Measurements from ENCODE around the gene POMZP3.
A peak's percentile ranks its signal among the peaks of the same experiment; 100 is the strongest.
"Not testable (repeated sequence)": the region's sequence is repeated elsewhere in the genome, so short reads cannot be mapped to it uniquely, and the experiment has no call there.

The POMZP3 gene

DNA sequence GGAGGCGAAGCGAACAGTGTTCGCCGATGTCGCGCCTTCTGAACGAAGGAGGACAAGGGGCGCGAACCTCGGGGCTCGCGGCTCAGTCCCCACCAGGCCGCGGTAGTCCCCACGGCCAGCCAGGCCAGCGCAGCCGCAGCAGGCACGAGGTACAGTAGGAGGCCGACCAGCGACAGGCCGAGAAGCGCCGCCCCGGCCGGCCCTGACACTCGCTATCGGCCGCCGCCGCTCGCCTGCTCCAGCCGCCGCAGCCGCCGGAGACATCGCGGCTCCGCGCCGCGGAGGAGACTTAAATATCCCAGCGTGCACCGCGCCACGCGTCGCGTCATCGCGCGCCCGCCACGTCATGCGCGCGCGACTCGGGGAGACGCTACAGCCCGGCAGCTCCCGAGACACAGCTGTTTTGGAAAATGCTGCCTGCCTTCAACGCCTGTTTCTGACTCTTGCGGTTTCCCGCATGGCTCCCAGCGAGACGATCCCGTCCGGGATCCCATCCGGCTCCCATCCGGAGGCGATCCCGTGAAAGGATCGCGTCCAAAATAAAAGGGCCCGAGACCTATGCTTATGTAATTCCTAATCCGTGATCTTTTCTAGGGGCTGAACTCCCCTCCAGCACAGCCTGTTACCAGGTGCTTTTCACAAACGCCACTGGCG lies at the start of gene POMZP3:
POMZP3 (minus strand) TSS at position 291 of the 654 bp plus-strand sequence. CDS start 1,215 bp downstream, outside the sequence.
- FAIRE-seq; DNase-seq (ENCODE audit: low spot score): not testable (repeated sequence)

DNA sequence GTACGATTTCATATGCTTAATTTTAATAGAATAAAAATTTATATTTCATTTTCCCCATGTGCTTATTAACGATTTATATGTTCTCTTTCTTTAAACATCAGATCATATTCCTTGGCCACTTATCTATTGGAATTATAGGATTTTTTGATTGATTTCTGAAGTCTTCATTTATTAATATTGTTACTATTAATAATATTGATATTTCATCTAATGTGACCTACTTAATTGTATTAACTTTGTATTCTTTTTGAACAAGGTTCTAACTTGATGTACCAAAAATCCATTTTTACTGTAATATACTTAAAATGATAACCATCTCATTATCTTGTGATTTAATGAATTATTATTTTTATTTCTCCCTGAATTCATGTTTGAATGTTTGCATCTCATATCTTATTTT lies 48.7 kb upstream of the POMZP3 start:
- DNase-seq (ENCODE audit: low spot score); FAIRE-seq: not testable (repeated sequence)

DNA sequence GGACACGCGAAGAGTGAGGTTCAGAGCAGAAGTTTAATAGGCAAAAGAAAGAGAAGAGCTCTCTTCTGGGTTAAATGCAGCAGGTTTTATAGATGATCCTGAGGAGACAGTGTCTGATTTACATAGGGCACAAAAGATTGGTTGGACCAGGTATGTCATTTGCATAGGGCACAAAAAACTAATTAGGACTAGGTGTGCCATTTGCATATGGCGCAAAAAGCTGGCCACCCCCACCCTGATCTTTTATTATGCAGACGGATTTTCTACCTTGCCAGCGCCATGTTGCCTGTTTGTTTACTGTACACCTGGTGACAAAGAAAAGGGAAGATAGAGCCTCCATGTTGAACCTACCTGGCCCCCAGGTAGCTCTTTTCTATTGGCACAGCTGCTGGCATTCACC lies 46.3 kb upstream of the POMZP3 start:
- DNase-seq (ENCODE audit: low spot score); FAIRE-seq: not testable (repeated sequence)

DNA sequence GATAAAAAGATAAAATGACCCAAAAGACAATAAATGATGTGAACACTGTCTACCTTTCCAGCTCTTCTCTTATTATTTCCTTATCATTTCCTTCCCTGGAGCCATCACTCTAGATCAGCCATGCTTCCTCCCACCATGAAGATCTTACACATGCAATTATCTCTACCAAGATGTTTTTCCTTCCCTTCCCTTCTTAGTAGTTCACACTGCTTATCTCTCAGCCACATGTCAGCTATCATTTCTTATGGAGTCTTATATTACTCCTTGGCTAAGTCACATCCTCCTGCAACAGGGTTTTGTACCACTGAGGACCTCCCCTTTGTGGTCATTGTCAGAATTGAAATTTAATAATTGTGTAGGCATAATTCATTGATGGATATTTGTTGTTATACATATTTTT lies 32.1 kb upstream of the POMZP3 start:
- not testable (repeated sequence) for FAIRE-seq

DNA sequence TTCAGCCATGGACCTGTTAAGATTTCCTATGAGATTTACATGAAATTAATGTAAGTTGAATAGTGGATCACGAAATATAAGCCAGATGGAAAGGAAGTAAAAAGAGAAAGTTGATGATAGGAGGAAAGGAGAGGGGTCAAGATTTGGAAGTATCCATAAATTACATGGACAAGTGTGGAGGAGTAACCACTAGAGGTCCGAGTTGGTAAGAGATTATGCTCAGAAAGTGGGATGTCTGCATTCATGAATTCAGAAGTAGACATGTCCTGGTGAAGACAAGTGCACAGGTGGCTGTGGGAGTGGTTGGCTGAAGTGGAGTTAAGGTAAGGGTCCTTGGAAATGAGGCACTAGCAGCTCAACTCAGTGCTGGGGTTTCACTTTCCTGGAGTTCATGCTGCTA lies 29.3 kb upstream of the POMZP3 start:
- not testable (repeated sequence) for FAIRE-seq; DNase-seq (ENCODE audit: low spot score)

More for the DNA sequence above, 32.1 kb upstream of the POMZP3 start:
- not testable (repeated sequence) for DNase-seq (ENCODE audit: low spot score)

DNA sequence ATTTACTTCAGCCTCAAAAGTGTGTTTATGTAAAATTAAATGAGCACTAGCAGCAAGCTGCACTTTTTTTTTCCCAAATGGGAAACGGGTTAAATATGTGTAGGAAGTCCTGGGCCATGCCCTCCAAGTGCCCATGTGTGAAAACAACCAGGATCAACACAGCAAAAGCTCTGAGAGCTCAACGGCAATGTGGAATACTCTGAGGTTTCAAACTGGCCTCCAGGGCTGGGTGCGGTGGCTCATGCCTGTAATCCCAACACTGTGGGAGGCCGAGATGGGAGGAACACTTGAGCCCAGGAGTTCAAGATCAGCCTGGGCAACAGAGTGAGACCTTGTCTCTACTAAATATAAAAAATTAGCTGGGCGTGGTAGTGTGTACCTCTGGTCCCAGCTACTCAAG lies 15.5 kb upstream of the POMZP3 start:
- not testable (repeated sequence) for FAIRE-seq; DNase-seq (ENCODE audit: low spot score)

DNA sequence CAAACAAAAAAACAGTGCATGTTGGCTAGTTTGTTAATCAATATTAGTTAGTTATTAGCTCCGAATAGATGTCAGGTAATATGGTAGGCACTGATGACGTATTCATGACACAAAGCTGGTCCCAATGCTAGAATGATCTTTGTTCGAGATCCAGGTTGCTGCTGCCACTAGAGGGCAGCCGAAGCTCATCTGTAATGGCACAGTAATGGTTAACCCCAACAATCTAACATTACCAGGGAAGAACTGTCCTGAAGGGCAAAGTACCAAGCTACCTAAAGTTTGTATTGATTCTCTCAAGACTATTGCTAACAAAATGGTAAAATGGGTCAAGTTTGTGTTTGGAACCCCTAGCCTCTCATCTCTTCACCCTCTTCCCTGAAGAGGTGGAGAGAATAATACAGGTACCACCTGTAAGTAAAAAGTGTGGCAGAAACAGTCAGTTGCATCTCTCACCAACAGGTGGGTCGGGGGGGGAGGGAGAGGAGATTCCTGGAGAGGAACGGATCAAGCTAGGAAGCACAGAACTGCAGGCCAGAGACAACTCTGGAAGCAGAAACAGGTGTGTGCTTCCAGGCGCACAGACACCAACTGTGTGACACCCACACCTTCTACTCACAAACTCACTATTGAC lies 10.1 kb upstream of the POMZP3 start:
- FAIRE-seq; DNase-seq (ENCODE audit: low spot score): not testable (repeated sequence)

DNA sequence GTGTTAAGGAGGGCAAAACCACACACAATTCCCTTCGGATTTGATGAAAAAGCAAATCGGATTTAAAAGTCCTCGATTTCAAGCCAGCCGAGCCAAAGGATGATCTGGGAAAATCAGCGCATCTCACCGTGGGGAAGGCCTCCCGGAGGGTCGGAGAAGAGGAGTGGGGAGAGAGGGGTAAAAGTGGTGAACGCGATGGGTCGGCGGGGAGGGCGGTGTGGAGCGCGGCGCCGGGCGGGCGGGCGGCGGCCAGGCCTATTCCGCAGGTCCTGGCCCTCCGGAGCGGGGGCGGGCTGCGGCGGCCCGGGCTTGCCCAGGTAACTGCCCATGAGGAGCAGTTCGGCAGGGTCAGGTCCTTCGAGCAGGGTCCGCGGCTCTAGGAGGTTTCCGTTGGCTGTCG lies 498 bp downstream of the POMZP3 start:
- DNase-seq (ENCODE audit: low spot score); FAIRE-seq: not testable (repeated sequence)

DNA sequence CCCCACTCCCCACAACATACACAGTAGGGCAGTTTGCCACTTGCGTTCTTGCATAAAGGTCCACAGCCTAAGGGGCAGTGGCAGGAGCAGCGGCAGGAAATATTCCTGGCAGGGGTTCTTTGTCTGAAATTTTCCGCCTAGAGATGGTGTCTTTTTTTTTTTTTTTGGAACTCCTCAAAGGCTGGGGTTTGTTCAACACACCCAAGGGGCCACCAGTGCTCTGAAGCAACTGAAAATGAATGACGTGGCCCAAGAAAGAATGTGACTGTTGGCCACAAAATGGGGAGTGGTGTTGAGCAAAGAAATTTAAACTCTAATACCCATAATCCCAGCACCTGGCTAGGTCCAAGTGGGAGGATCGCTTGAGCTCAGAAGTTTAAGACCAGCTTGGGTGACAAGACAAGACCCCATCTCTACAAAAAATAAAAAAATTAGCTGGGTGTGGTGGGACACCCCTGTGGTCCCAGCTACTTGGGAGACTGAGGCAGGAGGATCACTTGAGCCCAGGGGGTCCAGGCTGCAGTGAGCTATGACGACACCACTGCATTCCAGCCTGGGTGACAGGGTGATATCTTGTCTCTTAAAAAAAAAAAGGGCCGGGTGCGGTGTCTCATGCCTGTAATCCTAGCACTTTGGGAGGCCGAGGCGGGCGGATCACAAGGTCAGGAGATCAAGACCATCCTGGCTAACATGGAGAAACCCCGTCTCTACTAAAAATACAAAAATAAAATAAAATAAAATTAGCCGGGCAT lies 7.5 kb downstream of the POMZP3 start:
- FAIRE-seq; DNase-seq (ENCODE audit: low spot score): not testable (repeated sequence)

DNA sequence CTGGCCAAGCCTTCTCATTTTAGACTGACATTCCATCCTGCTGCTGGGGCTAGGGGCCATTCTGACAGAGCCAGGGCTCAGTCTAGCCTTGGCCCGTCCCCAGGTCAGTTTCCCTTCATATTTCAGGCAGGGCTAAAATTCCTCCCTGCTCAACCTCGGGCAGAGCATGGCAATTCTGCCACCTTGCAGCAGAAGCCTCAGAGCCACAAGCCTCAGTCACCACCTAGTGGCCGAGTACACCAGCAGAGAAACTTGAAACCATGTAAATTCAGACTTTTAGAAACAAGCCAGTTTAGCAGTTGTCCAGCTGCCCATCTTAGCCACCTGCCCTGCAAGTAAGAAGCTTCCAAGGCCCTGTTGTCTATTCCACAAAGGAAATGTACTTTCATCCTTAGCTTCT lies 13.3 kb downstream of the POMZP3 start:
- FAIRE-seq; DNase-seq (ENCODE audit: low spot score): not testable (repeated sequence)

DNA sequence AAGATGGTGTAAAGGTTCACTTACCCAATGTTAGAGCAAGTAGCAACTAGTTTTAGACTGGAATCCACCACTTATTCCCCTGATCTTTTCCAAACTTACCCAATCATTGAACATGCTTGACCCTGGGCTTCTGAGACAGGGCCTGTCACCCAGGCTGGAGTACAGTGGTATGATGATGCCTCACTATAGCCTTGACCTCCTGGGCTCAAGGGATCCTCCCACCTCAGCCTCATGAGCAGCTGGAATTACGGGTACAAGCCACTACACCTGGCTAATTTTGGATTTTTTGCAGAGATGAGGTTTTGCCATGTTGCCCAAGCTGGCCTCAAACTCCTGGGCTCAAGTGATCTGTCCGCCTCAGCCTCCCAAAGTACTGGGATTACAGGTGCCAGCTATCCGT lies 14.8 kb downstream of the POMZP3 start:
- not testable (repeated sequence) for FAIRE-seq; DNase-seq (ENCODE audit: low spot score)

DNA sequence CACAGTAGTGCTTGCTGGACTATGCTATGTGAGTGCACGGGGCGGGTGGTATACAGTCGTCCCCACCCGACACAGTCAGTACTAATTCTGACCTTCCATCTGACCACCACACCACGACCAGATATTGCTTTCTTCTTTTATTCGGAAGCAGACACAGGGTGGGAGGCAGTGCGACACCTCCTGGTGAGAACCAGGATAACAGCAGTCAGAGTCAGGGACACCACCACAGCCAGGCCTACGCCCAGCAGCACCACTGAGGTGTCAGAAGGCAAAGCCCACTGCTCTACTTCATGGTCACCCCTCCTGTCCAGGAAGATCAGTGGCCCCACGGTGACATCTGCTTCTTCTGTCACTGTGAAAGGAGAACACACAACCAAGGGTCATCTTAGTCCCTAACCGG lies 17.2 kb downstream of the POMZP3 start:
- FAIRE-seq; DNase-seq (ENCODE audit: low spot score): not testable (repeated sequence)

DNA sequence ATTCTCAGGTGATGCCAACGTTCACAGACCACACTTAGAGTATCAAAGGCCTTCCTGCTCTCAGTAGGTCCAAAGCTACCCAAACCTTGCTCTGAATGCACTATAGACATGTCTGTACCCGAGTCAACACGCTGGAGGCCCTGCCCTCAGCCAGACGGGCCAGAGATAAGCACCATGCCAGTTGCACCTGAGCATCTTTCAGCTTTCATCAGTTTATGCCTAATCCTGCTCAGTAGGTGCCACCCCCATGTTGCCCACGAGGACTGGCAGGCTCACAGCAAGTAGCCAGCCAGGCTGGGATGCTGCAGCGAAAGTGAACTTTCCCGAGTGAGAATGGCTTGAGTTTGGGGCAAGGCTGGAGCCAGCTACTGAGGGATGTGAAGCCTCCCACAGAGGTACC lies 18.6 kb downstream of the POMZP3 start:
- FAIRE-seq; DNase-seq (ENCODE audit: low spot score): not testable (repeated sequence)

DNA sequence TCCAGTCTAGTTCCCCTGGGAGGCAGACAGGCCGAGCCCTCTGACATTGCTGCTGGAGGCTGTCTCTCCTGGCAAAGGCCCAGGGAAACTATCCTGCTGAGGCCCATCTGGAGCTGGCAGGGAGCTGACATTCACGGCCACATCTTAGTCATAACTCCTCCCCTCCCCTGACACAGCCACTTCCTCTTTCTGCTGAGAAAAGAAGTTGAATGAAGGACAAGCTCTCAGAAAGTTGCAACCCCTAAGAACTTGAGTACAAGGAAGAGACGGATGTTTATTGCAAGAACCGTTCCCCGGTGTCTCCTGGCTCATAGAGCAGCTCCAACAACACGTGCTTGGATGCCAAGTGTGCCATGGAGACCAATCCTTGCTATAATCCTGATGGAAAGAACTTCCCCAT lies 21.1 kb downstream of the POMZP3 start:
- not testable (repeated sequence) for DNase-seq (ENCODE audit: low spot score)
- peak; percentile 53 for FAIRE-seq

DNA sequence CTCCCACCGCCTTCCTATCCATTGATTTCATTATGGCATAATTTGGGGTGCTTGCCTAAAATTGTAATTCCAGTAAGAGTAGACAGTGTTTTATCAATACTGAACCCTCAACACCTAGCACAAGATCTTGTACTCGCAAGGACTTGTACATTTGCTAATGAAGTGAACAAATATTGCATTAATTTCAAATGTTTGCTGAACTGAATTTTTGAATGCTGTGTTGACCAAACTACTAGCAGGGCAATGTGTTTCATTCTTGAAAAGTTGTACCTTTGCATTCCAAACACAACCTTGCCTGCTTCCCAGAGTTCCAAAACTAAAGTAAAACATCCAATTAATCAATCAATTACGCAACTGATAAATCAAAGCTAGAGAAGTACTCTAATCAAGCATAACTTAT lies 26.4 kb downstream of the POMZP3 start:
- not testable (repeated sequence) for FAIRE-seq; DNase-seq (ENCODE audit: low spot score)

DNA sequence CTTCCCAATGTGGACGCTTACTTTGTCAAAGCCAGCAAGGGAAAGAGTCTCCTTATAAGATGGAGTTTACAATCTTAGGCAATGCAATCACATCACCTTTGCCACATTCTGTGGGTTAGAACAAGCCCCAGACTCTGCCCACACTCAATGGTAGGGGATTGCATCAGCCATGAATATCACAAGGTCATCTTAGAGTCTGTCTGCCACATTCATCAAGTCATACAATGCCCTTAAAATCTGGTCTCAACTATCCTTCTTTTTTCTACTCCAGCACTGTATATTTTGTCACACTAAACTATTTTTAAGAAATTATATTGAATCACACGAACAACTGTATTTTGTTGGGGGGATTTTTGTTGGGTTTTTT lies 27.0 kb downstream of the POMZP3 start:
- FAIRE-seq; DNase-seq (ENCODE audit: low spot score): not testable (repeated sequence)

DNA sequence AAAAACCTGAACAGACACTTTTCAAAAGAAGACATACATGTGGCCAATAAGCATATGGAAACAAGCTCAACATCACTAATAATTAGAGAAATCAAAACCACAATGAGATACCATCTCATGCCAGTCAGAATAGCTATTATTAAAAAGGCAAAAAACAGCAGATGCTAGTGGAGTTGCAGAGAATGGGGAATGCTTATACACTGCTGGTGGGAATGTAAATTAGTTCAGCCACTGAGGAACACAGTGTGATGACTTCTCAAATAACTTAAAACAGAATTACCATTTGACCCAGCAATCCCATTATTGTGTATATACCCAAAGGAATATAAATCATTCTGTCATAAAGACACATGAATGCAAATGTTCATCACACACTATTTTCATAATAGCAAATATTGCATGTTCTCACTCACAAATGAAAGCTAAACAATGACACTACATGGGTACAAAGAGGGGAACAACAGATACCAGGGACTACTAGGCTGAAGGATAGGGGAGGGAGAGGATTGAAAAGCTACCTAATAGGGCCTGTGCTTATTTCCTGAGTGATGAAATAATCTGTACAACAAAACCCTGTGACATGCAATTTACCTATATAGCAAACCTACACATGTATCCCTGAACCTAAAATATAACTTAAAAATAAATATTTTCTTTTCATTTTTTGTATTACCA lies 28.4 kb downstream of the POMZP3 start:
- not testable (repeated sequence) for FAIRE-seq

DNA sequence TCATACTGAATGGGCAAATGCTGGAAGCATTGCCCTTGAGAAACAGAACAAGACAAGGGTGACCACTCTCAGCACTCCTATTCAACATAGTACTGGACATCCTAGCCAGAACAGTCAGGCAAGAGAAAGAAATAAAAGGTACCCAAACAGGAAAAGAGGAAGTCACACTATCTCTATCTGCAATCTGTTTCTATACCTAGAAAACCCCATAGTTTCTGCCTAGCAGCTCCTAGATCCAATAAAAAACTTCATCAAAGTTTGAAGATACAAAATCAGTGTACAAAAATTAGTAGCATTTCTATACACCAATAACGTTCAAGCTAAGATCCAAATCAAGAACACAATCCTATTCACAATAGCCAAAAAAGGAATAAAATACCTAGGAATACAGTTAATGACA lies 29.8 kb downstream of the POMZP3 start:
- not testable (repeated sequence) for FAIRE-seq; DNase-seq (ENCODE audit: low spot score)

More for the DNA sequence above, 28.4 kb downstream of the POMZP3 start:
- not testable (repeated sequence) for DNase-seq (ENCODE audit: low spot score)

DNA sequence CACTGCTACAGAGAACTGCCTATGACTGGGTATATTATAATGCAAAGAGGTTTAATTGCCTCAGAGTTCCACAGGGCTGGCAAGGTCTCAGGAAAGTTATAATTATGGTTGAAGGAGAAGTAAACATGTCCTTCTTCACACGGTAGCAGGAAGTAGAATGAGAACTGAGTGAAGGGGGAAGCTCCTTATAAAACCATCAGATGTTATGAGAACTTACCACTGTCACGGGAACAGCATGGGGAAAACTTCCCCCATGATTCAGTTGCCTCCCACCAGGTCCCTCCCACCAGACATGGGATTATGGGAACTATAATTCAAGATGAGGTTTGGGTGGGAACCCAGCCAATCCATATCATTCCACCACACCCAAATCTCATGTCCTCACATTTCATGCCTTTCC lies 34.4 kb downstream of the POMZP3 start:
- FAIRE-seq; DNase-seq (ENCODE audit: low spot score): not testable (repeated sequence)

DNA sequence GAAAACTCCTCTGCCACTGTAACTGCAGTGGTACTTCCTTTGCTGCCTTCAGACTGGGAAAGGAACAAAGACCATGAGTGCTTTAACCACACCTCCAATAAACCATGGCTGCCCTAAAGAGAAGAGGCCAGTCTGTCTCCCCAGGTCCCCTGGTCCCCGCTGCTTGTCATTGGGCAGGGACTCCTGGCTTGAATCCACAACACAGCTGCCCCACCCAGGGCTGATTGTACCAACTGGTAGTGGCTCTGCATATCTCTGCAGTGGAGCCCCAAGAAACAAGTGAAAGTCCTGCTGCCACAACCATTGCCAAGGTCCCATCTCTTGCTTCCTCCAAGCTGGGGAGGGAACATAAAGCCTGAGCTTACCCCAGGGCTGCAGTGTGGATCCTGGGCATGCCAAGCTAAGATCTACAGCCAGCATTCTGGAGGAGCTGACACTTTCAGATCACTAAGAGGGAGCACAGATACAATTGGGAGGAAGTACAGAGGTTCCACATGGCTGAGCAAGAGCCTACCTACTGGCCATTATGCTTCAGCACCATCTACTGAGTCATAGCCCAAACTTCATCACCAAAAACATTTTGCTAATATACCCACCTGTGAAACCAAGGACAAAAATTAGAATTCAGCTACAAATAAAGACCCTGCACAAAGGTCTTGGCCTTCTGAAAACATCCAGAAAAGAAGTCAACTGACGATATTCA lies 35.3 kb downstream of the POMZP3 start:
- not testable (repeated sequence) for FAIRE-seq; DNase-seq (ENCODE audit: low spot score)

Data from urothelium cell line (cell line).